Stimulated activated CD4-positive, alpha-beta T cell treated with anti-CD3 and anti-CD28 coated beads, Interleukin-2, amount 100 ng/mL, for 24 hours (primary cell): ENCODE results near the gene TNXB.
"Not testable (repeated sequence)": the region's sequence is repeated elsewhere in the genome, so short reads cannot be mapped to it uniquely, and the experiment has no call there.

Experiments used
- DNase-seq, 2 donors: peaks; one replicate each; pipeline ENCODE4 v3.0.0-alpha.2; 2020

The TNXB gene

DNA sequence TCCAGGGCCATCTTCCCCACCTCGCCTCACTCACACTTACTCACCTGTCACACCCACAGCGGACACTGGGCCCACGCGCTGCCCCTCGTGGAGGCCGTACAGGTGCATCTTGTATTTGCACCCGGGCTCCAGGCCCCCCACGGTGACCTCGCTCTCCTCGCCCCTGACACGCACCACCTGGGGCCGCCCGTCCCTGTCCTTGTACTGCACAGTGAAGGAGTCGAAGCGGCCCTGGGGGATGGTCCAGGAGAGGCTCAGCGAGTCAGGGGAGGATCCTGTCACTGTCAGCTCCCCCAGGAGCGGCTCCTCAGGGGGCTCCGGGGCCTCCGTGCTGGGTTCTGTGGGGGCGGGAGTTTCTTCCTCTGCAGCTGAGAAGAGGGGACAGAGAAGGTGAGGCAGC lies 56.5 kb downstream of the TNXB start:
- DNase-seq = not testable (repeated sequence)

DNA sequence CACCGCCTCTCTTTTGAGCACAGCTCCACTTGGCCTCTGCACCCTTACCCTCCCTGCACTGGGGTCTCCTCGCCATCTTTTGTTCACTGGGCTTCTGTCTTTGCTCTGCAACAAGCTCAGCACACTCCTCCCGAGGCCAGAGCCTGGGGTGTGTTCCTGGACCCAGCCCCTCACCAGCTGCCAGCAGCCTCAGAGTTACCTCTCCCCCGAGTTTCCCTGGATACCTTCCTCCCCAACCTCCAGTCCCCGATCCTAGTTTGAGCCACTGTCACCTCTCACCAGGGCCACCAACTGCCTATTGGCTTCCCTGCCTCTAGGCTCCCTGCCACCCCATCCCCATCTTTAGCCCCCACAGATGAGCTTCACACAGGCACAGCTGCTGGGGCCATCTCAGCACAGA lies 58.6 kb downstream of the TNXB start:
- no peak for DNase-seq

DNA sequence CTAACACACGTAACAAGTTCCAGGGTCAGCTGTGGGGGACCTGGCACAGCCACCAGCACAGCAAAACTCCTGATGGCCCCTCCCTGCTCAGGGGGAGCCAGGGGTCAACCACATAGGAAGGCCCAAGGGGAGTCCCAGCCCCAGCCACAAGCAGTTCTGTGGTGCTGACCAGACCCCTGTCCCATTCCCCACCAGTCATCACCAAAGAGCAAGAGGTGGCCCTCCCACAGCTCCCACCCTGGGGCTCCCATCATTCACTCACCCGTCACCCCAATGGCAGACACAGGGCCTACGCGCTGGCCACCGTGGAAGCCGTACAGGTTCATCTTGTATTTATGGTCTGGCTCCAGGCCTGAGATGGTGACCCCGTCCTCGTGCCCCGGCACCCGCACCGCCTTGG lies 59.4 kb downstream of the TNXB start:
- not testable (repeated sequence) for DNase-seq

DNA sequence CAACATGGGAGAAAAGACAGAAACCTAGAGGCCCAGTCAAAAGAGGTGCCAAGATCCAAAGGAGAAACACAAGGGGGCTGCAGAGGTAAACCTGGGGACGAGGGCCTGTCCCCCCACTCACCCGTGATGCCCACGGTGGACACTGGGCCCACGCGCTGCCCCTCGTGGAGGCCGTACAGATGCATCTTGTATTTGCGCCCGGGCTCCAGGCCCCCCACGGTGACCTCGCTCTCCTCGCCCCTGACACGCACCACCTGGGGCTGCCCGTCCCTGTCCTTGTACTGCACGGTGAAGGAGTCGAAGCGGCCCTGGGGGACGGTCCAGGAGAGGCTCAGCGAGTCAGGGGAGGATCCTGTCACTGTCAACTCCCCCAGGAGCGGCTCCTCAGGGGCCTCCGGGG lies 60.0 kb downstream of the TNXB start:
- DNase-seq = not testable (repeated sequence)

- DNase-seq = peak; percentile 81 to 82
Observed at GRCh38 chr6:32047855-32048766, 61.0 kb downstream of the TNXB start.

DNA sequence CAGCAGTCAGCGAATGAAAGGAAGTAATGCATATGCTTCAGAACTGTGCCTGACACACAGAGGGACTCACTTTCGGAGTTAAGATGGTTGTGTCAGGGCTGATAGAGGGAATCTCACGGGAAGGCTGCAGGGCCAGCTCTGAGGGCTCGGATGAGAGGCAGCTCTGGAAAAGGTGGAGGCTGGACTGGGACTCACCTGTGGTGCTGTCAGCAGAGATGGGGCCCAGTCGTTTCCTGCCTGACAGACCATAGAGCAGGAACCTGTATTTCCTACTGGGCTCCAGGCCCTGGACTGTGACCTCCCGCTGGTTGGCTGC lies 61.6 kb downstream of the TNXB start:
- DNase-seq = no peak

DNA sequence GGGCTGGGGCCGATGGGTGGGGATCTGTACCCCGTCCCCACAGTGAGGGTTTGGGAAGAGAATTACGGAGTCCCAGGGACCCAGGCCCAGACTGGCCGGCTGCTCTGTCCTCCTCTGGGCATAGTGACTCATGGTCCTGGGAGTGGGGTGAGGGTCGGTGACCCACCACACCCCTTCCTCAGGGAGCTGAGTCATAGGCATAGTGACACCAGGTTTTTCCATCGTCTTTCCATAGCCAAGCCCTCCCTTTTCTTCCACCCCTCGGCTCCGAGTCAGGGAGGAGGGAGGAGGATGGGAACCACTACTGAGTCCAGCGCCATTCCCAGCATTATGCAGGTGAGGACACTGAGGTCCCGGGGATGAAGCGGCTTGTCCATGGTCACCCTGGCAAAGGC lies 62.1 kb downstream of the TNXB start:
- DNase-seq = no peak

DNA sequence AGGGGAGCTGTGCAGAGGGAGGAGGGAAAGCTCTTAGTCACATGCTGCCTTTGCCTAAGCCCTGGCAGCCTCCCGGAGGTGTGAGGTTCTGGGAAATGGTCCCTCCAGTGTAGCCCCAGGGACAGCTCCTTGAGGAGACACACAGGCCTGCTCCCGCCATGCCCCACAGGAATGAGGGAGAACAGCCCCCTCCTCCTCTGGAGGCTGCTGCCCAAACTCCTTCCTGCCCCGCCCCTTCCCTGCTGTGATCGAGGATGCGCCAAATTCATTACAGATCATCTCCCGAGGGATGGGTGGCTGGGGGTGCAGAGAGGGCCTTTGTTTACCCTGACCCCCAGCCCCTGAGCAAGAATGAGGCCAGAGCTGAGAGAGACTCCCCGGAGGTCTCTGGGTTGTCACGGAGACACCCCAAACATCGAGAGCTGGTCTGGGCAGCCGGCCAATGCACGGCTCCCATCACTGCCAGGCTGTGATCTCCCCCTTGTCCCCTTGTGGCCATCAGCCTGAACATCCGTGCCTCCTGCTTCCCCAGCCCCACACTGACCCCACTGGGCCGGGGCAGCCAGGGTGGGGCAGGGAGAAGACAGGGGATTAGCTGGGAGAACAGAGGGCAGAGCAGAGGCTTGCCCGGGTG lies 62.6 kb downstream of the TNXB start:
- DNase-seq = no peak

DNA sequence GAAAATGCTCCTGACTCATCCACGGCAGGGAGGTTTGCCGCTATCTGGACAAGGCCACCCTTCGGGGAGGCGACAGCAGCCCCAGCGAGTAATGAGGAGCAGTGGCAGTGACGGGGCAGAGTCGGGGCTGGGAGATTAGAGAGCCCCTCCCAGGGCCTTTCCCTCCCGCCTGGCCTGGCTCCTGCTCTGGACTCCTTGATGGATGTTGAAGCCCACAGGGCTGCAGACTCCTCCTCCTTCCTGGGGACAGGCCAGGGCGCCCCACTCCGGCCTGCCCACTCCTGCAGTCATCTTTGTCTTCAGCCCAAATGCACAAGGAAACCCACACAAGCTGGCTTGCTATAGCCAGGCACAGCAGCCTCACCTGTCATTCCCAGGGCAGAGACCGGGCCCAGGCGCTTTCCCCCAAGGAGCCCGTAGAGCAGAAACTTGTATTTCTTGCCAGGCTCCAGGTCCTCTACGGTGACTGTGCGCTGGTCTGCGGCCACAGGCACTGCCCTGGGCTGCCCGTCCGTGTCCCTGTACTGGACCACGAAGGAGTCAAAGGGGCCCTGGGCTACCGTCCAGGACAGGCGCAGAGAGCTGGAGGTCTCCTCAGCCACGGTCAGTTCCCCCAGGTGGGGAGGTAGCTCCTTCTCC lies 63.2 kb downstream of the TNXB start:
- DNase-seq = no peak

DNA sequence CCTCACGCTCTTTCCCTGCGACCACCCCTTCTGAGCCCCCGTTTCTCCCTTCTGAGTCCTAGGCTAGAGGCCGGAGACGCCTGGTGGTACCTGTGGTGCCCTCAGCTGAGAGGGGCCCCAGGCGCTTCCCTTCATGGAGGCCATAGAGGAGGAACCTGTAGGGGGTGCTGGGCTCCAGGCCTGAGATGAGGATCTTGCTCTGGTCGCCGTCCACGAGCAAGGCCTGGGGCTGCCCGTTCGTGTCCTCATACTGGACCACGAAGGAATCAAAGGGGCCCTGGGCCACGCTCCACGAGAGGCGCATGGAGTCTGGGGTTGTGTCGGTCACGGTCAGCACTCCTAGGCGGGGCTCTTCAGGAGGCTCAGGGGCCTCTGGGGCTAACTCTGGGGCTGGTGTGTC lies 64.2 kb downstream of the TNXB start:
- DNase-seq = not testable (repeated sequence)

- not testable (repeated sequence) for DNase-seq
Observed at GRCh38 chr6:32043589-32044380, 65.4 kb downstream of the TNXB start.

DNA sequence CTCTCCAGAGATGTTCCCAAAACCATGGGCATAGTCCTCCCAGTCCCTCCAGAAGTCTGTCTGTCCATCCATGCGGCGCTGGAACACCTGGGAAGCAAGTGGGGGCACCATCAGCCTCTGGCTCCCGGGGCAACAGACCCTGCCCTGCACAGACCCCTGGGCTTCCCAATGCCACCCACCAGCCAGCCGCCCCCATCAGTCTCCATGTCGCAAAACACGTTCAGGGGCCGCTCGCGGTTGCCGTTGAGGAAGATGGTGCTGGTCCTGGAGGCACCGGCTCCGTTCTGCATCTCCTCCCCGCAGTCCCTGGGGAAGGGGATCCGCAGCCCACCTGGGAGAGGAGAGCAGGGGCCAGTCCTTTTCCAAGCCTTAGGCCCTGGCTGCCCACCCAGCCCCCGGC lies 66.9 kb downstream of the TNXB start:
- DNase-seq = not testable (repeated sequence)

DNA sequence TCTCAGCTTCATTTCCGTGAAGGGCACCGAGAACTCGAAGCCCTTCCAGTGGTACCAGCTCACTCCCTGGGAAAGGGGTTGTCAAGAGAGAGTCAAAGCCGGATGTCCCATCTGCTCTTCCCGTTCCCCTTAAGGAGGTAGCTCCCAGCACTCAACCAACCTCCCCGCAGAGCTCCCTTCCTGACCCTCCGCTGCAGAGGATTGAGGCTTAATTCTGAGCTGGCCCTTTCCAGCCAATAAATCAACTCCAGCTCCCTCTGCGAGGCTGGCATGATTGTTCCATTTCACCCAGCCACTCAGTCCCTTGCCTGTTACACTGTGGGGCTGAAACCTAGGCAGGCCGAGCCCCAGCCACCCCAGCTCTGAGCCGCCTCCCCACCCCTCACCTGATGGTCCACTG lies 67.8 kb downstream of the TNXB start:
- not testable (repeated sequence) for DNase-seq

GRCh38 chr6:32041050-32041321 lies 68.2 kb downstream of the TNXB start:
- DNase-seq = not testable (repeated sequence)

DNA sequence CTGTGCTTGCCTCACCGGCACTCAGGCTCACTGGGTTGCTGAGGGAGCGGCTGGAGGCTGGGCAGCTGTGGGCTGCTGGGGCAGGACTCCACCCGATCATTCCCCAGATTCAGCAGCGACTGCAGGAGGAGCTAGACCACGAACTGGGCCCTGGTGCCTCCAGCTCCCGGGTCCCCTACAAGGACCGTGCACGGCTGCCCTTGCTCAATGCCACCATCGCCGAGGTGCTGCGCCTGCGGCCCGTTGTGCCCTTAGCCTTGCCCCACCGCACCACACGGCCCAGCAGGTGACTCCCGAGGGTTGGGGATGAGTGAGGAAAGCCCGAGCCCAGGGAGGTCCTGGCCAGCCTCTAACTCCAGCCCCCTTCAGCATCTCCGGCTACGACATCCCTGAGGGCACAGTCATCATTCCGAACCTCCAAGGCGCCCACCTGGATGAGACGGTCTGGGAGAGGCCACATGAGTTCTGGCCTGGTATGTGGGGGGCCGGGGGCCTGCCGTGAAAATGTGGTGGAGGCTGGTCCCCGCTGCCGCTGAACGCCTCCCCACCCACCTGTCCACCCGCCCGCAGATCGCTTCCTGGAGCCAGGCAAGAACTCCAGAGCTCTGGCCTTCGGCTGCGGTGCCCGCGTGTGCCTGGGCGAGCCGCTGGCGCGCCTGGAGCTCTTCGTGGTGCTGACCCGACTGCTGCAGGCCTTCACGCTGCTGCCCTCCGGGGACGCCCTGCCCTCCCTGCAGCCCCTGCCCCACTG lies 68.7 kb downstream of the TNXB start:
- DNase-seq = not testable (repeated sequence)

- not testable (repeated sequence) for DNase-seq
Observed at GRCh38 chr6:32039321-32040274, 69.5 kb downstream of the TNXB start.

- not testable (repeated sequence) for DNase-seq
Observed at GRCh38 chr6:32038878-32039277, 70.3 kb downstream of the TNXB start.

- DNase-seq = peak in 1 of 2 donors; percentile 17
Observed at GRCh38 chr6:32037598-32038524, 71.3 kb downstream of the TNXB start, which contains the start of gene CYP21A2. Gene CYP21A2 (plus strand): TSS chr6:32038415. CDS start chr6:32038423, 8 bp downstream.

- DNase-seq = not testable (repeated sequence)
Observed at GRCh38 chr6:32037136-32037535, 72.0 kb downstream of the TNXB start.
